GM23338 (cell line): ENCODE results near the gene SPINT2. TPM values are rescaled to one million over a fixed set of nuclear protein-coding genes. Genes with fewer than 3 reads are reported as not detected.

Source experiments
- ATAC-seq: fragments of 200-7000 bp; cut with Tn5 transposase; 3 replicates; pipeline ENCODE4 v1.9.1; 2020
- DNase-seq: peaks from one replicate; pipeline ENCODE4 v3.0.0-alpha.2; 2015; ENCODE audit warnings: low spot score
- H2AFZ ChIP-seq: fragments of 200-600 bp; sonication (generic); 2 replicates; pipeline ENCODE4 v1.8.0; 2016; ENCODE audit warnings: antibody characterized with exemption, mild to moderate bottlenecking, moderate library complexity
- H3F3A ChIP-seq: fragments of 200-600 bp; sonication (generic); replicated peaks from 2 replicates; pipeline ENCODE4 v1.8.0; 2017; ENCODE audit warnings: antibody characterized with exemption, mixed run types, low read depth
- H3K27ac ChIP-seq: fragments of 200-600 bp; sonication (generic); 2 replicates; pipeline ENCODE4 v1.6.1; 2016; ENCODE audit warnings: low read depth
- H3K27me3 ChIP-seq: fragments of 200-600 bp; sonication (generic); 2 replicates; pipeline ENCODE4 v1.8.0; 2016; ENCODE audit warnings: mild to moderate bottlenecking, mixed run types, moderate library complexity; ENCODE audit not compliant: insufficient read depth
- H3K36me3 ChIP-seq: fragments of 200-600 bp; sonication (generic); 2 replicates; pipeline ENCODE4 v1.8.0; 2016; ENCODE audit warnings: mild to moderate bottlenecking; ENCODE audit not compliant: insufficient read depth
- H3K4me1 ChIP-seq: fragments of 200-600 bp; sonication (generic); 2 replicates; pipeline ENCODE4 v1.8.0; 2016; ENCODE audit warnings: mild to moderate bottlenecking, moderate library complexity; ENCODE audit not compliant: insufficient read depth
- H3K4me2 ChIP-seq: fragments of 200-600 bp; sonication (generic); 2 replicates; pipeline ENCODE4 v1.7.1; 2017; ENCODE audit warnings: mixed run types
- H3K4me3 ChIP-seq: fragments of 200-600 bp; sonication (generic); 2 replicates; pipeline ENCODE4 v1.6.1; 2016; ENCODE audit warnings: mixed run types
- H3K79me2 ChIP-seq: fragments of 200-600 bp; sonication (generic); replicated peaks from 2 replicates; pipeline ENCODE4 v1.8.0; 2017; ENCODE audit warnings: mild to moderate bottlenecking; ENCODE audit not compliant: insufficient read depth
- H3K9me2 ChIP-seq: fragments of 200-600 bp; sonication (generic); 2 replicates; pipeline ENCODE4 v1.8.0; 2017; ENCODE audit not compliant: insufficient read depth
- H4K20me1 ChIP-seq: fragments of 200-600 bp; sonication (generic); replicated peaks from 2 replicates; pipeline ENCODE4 v1.8.0; 2017; ENCODE audit warnings: mild to moderate bottlenecking; ENCODE audit not compliant: insufficient read depth
- H3K27ac Mint-ChIP-seq: 2 replicates; pipeline ENCODE4 v1.8.0; 2020; ENCODE audit warnings: inconsistent platforms, mild to moderate bottlenecking, moderate library complexity, mixed read lengths
- H3K27me3 Mint-ChIP-seq: 3 replicates; pipeline ENCODE4 v1.8.0; 2022; ENCODE audit warnings: low read depth, mild to moderate bottlenecking, moderate library complexity, mixed read lengths, inconsistent platforms; ENCODE audit not compliant: insufficient read depth, poor library complexity
- H3K36me3 Mint-ChIP-seq: 3 replicates; pipeline ENCODE4 v1.8.0; 2021; ENCODE audit warnings: low read depth, mild to moderate bottlenecking, inconsistent platforms, moderate library complexity, mixed read lengths
- H3K4me1 Mint-ChIP-seq: 3 replicates; pipeline ENCODE4 v1.8.0; 2020; ENCODE audit warnings: mild to moderate bottlenecking, inconsistent platforms, mixed read lengths
- H3K4me3 Mint-ChIP-seq: 3 replicates; pipeline ENCODE4 v1.8.0; 2021; ENCODE audit warnings: moderate library complexity, mild to moderate bottlenecking, inconsistent platforms, mixed read lengths
- H3K9me3 Mint-ChIP-seq: 3 replicates; pipeline ENCODE4 v1.8.0; 2020; ENCODE audit warnings: moderate library complexity, mild to moderate bottlenecking, inconsistent platforms, mixed read lengths
- ETS1 ChIP-seq: IDR thresholded peaks from 2 replicates; pipeline ENCODE4 v1.6.1; 2016; ENCODE audit warnings: antibody characterized with exemption
- REST ChIP-seq: IDR thresholded peaks from one replicate; pipeline ENCODE4 v1.6.1; 2018; ENCODE audit warnings: antibody characterized with exemption; ENCODE audit not compliant: unreplicated experiment
- ZNF331 ChIP-seq: fragments of 250-450 bp; sonication (Bioruptor Pico); IDR thresholded peaks from 2 replicates; pipeline ENCODE4 v1.5.0; 2020; ENCODE audit warnings: low read depth, mild to moderate bottlenecking, moderate library complexity
- ZNF462 ChIP-seq: fragments of 250-450 bp; sonication (Bioruptor Pico); IDR thresholded peaks from 2 replicates; pipeline ENCODE4 v1.5.0; 2020; ENCODE audit warnings: mild to moderate bottlenecking, moderate library complexity
- polyA plus RNA-seq: library from polyadenylated mRNA; unstranded; fragments of >200 nt; fragmentation: Nextera tagmentation; extraction: Ambion mirVana; gene quantifications from 2 replicates; pipeline ENCODE4 v1.2.1, GENCODE V29; 2016
- total RNA-seq: library from RNA; depleted of rRNA; stranded (reverse); fragments of >200 nt; shearing (Covaris generic); gene quantifications from 2 replicates; pipeline ENCODE4 v1.2.3, GENCODE V29; 2014

The SPINT2 gene
- total and polyA plus RNA-seq, 2 experiments from 2014 or later: 319 to 468 TPM

- H3K27ac Mint-ChIP-seq: peak overlapping the region; percentile 87
- peaks cover 81% of the 10 kb centered on the region for H3K79me2 ChIP-seq
- H3K27me3 ChIP-seq: no peaks in the 10 kb centered on the region
- H3K4me3 ChIP-seq: peak overlapping the region; percentile 96; the same call in 1 of the 2 replicates
- no peak overlapping the region for H2AFZ ChIP-seq
- DNase-seq: peak; percentile 38
- peaks cover 54% of the 10 kb centered on the region for H4K20me1 ChIP-seq
- H3K27ac ChIP-seq: peak overlapping the region; percentile 80
- peaks cover 5% of the 10 kb centered on the region; the same call in 2 of the 3 replicates for H3K36me3 Mint-ChIP-seq
- peak overlapping the region; percentile 95; the same call in 1 of the 3 replicates for H3K4me3 Mint-ChIP-seq
- peaks cover 53% of the 10 kb centered on the region for H3K4me1 Mint-ChIP-seq
- peaks cover 24% of the 10 kb centered on the region; the same call in 1 of the 2 replicates for H3F3A ChIP-seq
- peak overlapping the region; percentile 99 for H3K4me2 ChIP-seq
- H3K9me2 ChIP-seq: no peaks in the 10 kb centered on the region
- peaks cover 20% of the 10 kb centered on the region for H3K27me3 Mint-ChIP-seq
- TF ChIP-seq REST: no peak
- no peak for TF ChIP-seq ETS1
- no peak for TF ChIP-seq ZNF462 (CRISPR knock-in tag)
- no peak for TF ChIP-seq ZNF331 (CRISPR knock-in tag)
- no peaks in the 10 kb centered on the region for H3K36me3 ChIP-seq
- no peak for ATAC-seq
- H3K4me1 ChIP-seq: peaks cover 50% of the 10 kb centered on the region
- H3K9me3 Mint-ChIP-seq: no peaks in the 10 kb centered on the region
Measured at GRCh38 chr19:38267761-38268483, 3.5 kb downstream of the SPINT2 start.
